Femur (tissue), 1 donor: ENCODE measurements around the gene CCDC154.
"Not testable (repeated sequence)": the region's sequence is repeated elsewhere in the genome, so short reads cannot be mapped to it uniquely, and the experiment has no call there.

Source experiments
- DNase-seq: peaks from one replicate; pipeline ENCODE4 v3.0.0-alpha.2; 2017

Gene CCDC154

GRCh38 chr16:1455190-1456171 lies 11.1 kb upstream of the CCDC154 start:
- DNase-seq: no peak

GRCh38 chr16:1454561-1454960 lies 10.2 kb upstream of the CCDC154 start:
- no peak for DNase-seq

- DNase-seq: no peak
Measured at GRCh38 chr16:1453316-1453715, 9.0 kb upstream of the CCDC154 start.

GRCh38 chr16:1452530-1452929 lies 8.2 kb upstream of the CCDC154 start:
- no peak for DNase-seq

- DNase-seq: no peak
Measured at GRCh38 chr16:1451702-1452392, 7.5 kb upstream of the CCDC154 start.

- DNase-seq: no peak
Measured at GRCh38 chr16:1450841-1451240, 6.5 kb upstream of the CCDC154 start.

GRCh38 chr16:1450218-1450617 lies 5.9 kb upstream of the CCDC154 start:
- DNase-seq: no peak

- no peak for DNase-seq
Measured at GRCh38 chr16:1449201-1449788, 4.9 kb upstream of the CCDC154 start.

GRCh38 chr16:1448536-1449116 lies 4.3 kb upstream of the CCDC154 start:
- no peak for DNase-seq

- DNase-seq: no peak
Measured at GRCh38 chr16:1447965-1448364, 3.6 kb upstream of the CCDC154 start.

- DNase-seq: no peak
Measured at GRCh38 chr16:1446296-1447080, 2.1 kb upstream of the CCDC154 start.

- no peak for DNase-seq
Measured at GRCh38 chr16:1445518-1446203, 1.3 kb upstream of the CCDC154 start.

- no peak for DNase-seq
Measured at GRCh38 chr16:1444730-1445517, 568 bp upstream of the CCDC154 start.

- DNase-seq: no peak
Measured at GRCh38 chr16:1443403-1443973, 868 bp downstream of the CCDC154 start.

- DNase-seq: no peak
Measured at GRCh38 chr16:1442697-1443096, 1.7 kb downstream of the CCDC154 start.

- no peak for DNase-seq
Measured at GRCh38 chr16:1441391-1441829, 2.9 kb downstream of the CCDC154 start.

- DNase-seq: not testable (repeated sequence)
Measured at GRCh38 chr16:1439699-1440074, 4.7 kb downstream of the CCDC154 start.

GRCh38 chr16:1439058-1439698 lies 5.2 kb downstream of the CCDC154 start:
- no peak for DNase-seq

GRCh38 chr16:1438229-1439057 lies 5.9 kb downstream of the CCDC154 start:
- no peak for DNase-seq
